DOHH2 (cell line): ENCODE data around the gene FRMD3.

Experiments
- H3F3A ChIP-seq: fragments of 200-600 bp; sonication (generic), shearing (Covaris generic); 2 replicates; pipeline ENCODE4 v1.6.0; 2016; ENCODE audit warnings: antibody characterized with exemption, mild to moderate bottlenecking; ENCODE audit not compliant: control insufficient read depth, insufficient read depth
- H3K27ac ChIP-seq: fragments of 200-600 bp; sonication (generic); 2 replicates; pipeline ENCODE4 v1.5.1; 2014; ENCODE audit warnings: low read depth, mild to moderate bottlenecking, low read length, moderate library complexity
- H3K27me3 ChIP-seq: fragments of 200-600 bp; sonication (generic); 2 replicates; pipeline ENCODE4 v1.6.1; 2014; ENCODE audit warnings: mild to moderate bottlenecking, low read length, mixed read lengths; ENCODE audit not compliant: control insufficient read depth
- H3K36me3 ChIP-seq: fragments of 200-600 bp; sonication (generic); 2 replicates; pipeline ENCODE4 v1.6.1; 2014; ENCODE audit warnings: mild to moderate bottlenecking, low read length, moderate library complexity, mixed read lengths; ENCODE audit not compliant: control insufficient read depth
- H3K4me1 ChIP-seq: fragments of 200-600 bp; sonication (generic); 2 replicates; pipeline ENCODE4 v1.6.1; 2014; ENCODE audit warnings: mild to moderate bottlenecking, low read length, mixed read lengths; ENCODE audit not compliant: control insufficient read depth
- H3K4me2 ChIP-seq: fragments of 200-600 bp; sonication (generic); 2 replicates; pipeline ENCODE4 v1.6.0; 2014; ENCODE audit warnings: mild to moderate bottlenecking, low read length, moderate library complexity
- H3K4me3 ChIP-seq: fragments of 200-600 bp; sonication (generic); 2 replicates; pipeline ENCODE4 v1.5.1; 2014; ENCODE audit warnings: mild to moderate bottlenecking, low read length, mixed read lengths
- H3K79me2 ChIP-seq: fragments of 200-600 bp; sonication (generic); 2 replicates; pipeline ENCODE4 v1.6.1; 2014; ENCODE audit warnings: mild to moderate bottlenecking, low read length, mixed read lengths; ENCODE audit not compliant: control insufficient read depth
- H3K9me2 ChIP-seq: fragments of 200-600 bp; sonication (generic); replicated peaks from 2 replicates; pipeline ENCODE4 v1.6.1; 2014; ENCODE audit warnings: mild to moderate bottlenecking, low read length, mixed read lengths; ENCODE audit not compliant: control insufficient read depth
- H3K9me3 ChIP-seq: fragments of 200-600 bp; sonication (generic); 2 replicates; pipeline ENCODE4 v1.6.1; 2014; ENCODE audit warnings: antibody characterized with exemption, low read length, mixed read lengths; ENCODE audit not compliant: control insufficient read depth, insufficient read depth
- H4K20me1 ChIP-seq: fragments of 200-600 bp; sonication (generic); 2 replicates; pipeline ENCODE4 v1.6.0; 2014; ENCODE audit warnings: low read depth, mild to moderate bottlenecking, antibody characterized with exemption, low read length, moderate library complexity; ENCODE audit not compliant: control insufficient read depth, insufficient read depth
- EZH2phosphoT487 ChIP-seq: fragments of 200-600 bp; sonication (generic); IDR thresholded peaks from 2 replicates; pipeline ENCODE4 v1.6.1; 2017; ENCODE audit warnings: borderline replicate concordance, mild to moderate bottlenecking, antibody characterized with exemption, low read length, moderate library complexity, mixed read lengths
- TF ChIP-seq, protein P1 (sequence below): fragments of 200-600 bp; sonication (generic); IDR thresholded peaks from one replicate; pipeline ENCODE4 v1.5.1; 2014; ENCODE audit warnings: antibody characterized with exemption, mild to moderate bottlenecking, low read depth, low read length; ENCODE audit not compliant: poor library complexity, severe bottlenecking

The FRMD3 gene

GRCh38 chr9:83423815-83424707, 114.1 kb downstream of the FRMD3 start:
- no peak overlapping the region for H3K4me2 ChIP-seq
- H3K79me2 ChIP-seq = no peaks in the 10 kb centered on the region
- H4K20me1 ChIP-seq = no peaks in the 10 kb centered on the region
- no peaks in the 10 kb centered on the region for H3K27me3 ChIP-seq
- no peaks in the 10 kb centered on the region for H3K9me2 ChIP-seq
- H3F3A ChIP-seq = no peaks in the 10 kb centered on the region
- TF ChIP-seq, protein P1, sequence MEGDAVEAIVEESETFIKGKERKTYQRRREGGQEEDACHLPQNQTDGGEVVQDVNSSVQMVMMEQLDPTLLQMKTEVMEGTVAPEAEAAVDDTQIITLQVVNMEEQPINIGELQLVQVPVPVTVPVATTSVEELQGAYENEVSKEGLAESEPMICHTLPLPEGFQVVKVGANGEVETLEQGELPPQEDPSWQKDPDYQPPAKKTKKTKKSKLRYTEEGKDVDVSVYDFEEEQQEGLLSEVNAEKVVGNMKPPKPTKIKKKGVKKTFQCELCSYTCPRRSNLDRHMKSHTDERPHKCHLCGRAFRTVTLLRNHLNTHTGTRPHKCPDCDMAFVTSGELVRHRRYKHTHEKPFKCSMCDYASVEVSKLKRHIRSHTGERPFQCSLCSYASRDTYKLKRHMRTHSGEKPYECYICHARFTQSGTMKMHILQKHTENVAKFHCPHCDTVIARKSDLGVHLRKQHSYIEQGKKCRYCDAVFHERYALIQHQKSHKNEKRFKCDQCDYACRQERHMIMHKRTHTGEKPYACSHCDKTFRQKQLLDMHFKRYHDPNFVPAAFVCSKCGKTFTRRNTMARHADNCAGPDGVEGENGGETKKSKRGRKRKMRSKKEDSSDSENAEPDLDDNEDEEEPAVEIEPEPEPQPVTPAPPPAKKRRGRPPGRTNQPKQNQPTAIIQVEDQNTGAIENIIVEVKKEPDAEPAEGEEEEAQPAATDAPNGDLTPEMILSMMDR = no peak
- no peak for TF ChIP-seq EZH2phosphoT487
- H3K4me3 ChIP-seq = no peak overlapping the region
- H3K27ac ChIP-seq = no peak overlapping the region
- no peaks in the 10 kb centered on the region for H3K9me3 ChIP-seq
- H3K36me3 ChIP-seq = no peaks in the 10 kb centered on the region
- no peaks in the 10 kb centered on the region for H3K4me1 ChIP-seq

DNA sequence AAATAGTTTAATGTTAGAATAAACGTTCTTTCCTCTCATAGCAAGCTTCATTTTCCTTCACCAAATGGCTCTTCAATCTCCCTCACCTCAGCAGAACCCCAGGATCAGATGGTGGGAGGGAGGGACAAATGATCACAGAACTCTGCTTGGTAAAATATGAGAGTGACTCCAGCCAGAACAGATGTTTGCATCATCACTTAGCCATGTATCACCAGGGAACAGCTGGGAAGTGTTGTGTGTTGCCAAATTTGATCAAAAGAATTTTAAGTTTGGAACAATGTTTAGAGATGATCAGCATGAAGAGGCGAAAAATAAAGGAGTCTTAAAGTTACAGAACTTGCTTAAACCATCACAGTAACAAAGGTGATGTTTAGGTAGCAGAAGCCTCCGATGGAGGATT, 115.7 kb downstream of the FRMD3 start:
- no peaks in the 10 kb centered on the region for H3F3A ChIP-seq
- H3K9me2 ChIP-seq = no peaks in the 10 kb centered on the region
- no peaks in the 10 kb centered on the region for H3K4me1 ChIP-seq
- H3K4me3 ChIP-seq = no peak overlapping the region
- TF ChIP-seq, protein P1 = no peak
- no peak for TF ChIP-seq EZH2phosphoT487
- no peaks in the 10 kb centered on the region for H3K27me3 ChIP-seq
- no peaks in the 10 kb centered on the region for H3K9me3 ChIP-seq
- H3K36me3 ChIP-seq = no peaks in the 10 kb centered on the region
- H4K20me1 ChIP-seq = no peaks in the 10 kb centered on the region
- H3K4me2 ChIP-seq = no peak overlapping the region
- no peak overlapping the region for H3K27ac ChIP-seq
- H3K79me2 ChIP-seq = no peaks in the 10 kb centered on the region

DNA sequence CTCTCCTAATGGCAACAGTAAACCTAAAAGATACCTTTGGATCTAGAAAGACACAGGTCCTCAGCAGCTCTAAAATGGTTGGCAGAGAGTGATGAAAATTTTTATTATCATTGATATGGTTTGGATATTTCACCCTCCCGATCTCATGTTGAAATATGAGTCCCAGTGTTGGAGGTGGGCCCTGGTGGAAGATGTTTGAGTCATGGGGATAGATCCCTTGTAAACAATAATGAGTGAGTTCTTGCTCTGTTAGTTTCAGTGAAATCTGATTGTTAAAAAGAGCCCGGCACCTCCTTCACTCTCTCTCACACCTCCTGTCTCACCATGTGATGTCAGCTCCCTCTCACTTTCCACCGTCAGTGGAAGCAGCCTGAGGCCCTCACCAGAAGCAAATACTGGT, 117.7 kb downstream of the FRMD3 start:
- no peaks in the 10 kb centered on the region for H3K4me1 ChIP-seq
- no peaks in the 10 kb centered on the region for H3K9me2 ChIP-seq
- TF ChIP-seq, protein P1 = no peak
- no peak for TF ChIP-seq EZH2phosphoT487
- no peak overlapping the region for H3K4me2 ChIP-seq
- H3K79me2 ChIP-seq = no peaks in the 10 kb centered on the region
- no peaks in the 10 kb centered on the region for H3K36me3 ChIP-seq
- H3K27ac ChIP-seq = no peak overlapping the region
- no peaks in the 10 kb centered on the region for H4K20me1 ChIP-seq
- no peak overlapping the region for H3K4me3 ChIP-seq
- H3K9me3 ChIP-seq = no peaks in the 10 kb centered on the region
- H3F3A ChIP-seq = no peaks in the 10 kb centered on the region
- H3K27me3 ChIP-seq = no peaks in the 10 kb centered on the region
